ENCODE measurements around the gene LHFPL3.

Gene LHFPL3

DNA sequence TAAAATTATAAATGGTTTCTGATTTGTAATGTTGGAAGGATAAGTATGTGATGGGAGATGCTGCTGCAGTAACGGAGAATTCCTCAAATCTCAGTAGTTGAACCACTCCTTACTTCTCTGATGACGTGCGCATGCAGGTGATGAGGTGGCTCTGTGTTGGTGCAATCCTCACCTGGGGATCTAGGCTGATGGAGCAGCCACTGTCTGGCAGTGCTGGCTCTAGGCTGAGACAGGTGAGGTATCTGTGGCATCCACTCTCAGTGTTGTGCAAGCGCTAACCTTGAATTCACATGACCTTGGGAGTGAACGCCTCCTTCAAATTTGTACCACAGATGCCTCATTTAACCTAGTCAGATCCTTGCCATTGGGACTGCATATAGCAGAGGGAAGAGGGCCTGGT, 35.0 kb downstream of the LHFPL3 start:
- no peak for DNase-seq (ENCODE audit: low read depth)
- TF ChIP-seq, protein P1, sequence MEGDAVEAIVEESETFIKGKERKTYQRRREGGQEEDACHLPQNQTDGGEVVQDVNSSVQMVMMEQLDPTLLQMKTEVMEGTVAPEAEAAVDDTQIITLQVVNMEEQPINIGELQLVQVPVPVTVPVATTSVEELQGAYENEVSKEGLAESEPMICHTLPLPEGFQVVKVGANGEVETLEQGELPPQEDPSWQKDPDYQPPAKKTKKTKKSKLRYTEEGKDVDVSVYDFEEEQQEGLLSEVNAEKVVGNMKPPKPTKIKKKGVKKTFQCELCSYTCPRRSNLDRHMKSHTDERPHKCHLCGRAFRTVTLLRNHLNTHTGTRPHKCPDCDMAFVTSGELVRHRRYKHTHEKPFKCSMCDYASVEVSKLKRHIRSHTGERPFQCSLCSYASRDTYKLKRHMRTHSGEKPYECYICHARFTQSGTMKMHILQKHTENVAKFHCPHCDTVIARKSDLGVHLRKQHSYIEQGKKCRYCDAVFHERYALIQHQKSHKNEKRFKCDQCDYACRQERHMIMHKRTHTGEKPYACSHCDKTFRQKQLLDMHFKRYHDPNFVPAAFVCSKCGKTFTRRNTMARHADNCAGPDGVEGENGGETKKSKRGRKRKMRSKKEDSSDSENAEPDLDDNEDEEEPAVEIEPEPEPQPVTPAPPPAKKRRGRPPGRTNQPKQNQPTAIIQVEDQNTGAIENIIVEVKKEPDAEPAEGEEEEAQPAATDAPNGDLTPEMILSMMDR (conservative IDR thresholded peaks at IDR 0.05; ENCODE audit: low read depth, low read length), result no peak
- no peak overlapping the region for H3K4me3 ChIP-seq (ENCODE audit: low read length)

DNA sequence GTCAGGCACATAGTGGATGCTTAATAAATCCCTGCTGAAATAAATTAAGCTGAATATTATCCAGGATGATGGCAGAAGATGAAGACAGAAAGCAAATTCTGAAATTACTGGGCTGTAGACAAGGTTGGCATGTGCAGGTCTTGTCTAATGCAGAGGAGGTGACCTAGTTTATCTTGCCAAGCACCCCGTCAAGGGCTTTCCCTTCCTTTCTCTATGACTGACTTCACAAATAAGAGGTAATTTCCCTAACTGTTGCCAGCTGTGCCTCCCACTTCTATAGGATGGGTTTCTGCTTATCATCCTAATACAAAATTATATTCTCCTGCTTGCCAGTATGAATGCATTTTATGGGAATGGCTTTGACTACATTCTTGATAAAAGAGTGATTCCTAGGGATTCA, 38.0 kb downstream of the LHFPL3 start:
- no peak overlapping the region for H3K4me3 ChIP-seq (ENCODE audit: low read length)
- DNase-seq (ENCODE audit: low read depth), result no peak
- TF ChIP-seq, protein P1 (conservative IDR thresholded peaks at IDR 0.05; ENCODE audit: low read depth, low read length), result no peak

DNA sequence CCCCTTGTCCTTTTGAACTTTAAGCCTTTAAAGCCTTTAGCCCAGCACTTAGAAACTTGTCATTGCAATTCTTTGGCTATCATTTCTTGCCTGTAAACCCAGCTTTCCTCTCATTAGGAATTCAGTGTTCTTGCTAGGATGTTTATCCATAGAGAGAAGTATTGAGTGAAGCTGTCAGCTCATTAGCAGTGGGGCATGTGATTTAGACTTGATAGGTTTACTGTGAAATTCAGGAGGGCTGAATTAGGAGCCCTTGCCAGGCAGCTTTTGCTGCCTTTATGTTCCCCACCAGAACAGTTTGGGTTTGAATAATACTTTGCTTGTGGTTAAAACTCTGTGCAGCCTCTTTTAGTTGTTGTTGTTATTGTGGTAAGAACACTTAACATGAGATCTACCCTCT, 39.5 kb downstream of the LHFPL3 start:
- DNase-seq (ENCODE audit: low read depth), result peak; percentile 15
- TF ChIP-seq, protein P1 (conservative IDR thresholded peaks at IDR 0.05; ENCODE audit: low read depth, low read length), result no peak

DNA sequence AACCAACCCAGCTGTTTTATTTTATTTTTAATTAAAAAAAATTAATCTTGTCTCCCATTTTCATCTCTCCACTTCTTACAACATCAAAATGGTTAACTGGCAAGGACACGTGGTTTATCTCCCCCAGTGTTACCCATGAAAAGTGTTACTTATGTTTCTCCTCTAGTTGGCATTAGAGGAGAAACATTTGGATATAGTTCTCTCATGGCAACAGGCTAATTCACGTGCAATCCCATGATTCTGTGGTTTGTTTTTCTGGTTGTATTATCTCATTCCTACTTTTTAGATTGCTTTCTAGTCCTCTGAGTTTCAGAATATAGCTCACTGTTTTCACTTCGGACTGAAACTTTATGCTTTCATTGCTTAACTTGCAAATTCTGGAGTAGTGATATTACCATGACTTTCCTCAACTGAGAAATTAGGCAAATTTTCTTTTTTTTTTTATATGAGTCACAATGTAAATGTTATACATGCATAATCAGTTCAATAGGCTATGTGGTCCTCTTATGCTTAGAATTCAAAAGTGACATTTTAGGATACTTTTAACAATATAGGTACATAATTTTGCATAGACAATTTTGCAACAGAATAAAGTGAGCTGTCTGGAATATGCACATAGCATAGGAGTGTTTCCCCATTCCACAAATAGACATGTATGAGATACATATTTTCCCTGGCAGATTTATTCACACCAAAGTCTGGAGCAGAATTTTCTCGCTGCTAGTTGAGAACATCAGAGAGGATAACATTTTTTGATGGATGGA, 43.0 kb downstream of the LHFPL3 start:
- H3K4me3 ChIP-seq (ENCODE audit: low read length), result no peak overlapping the region
- TF ChIP-seq, protein P1 (conservative IDR thresholded peaks at IDR 0.05; ENCODE audit: low read depth, low read length), result no peak
- no peak for DNase-seq (ENCODE audit: low read depth)

More for the DNA sequence above, 39.5 kb downstream of the LHFPL3 start:
- H3K4me3 ChIP-seq (ENCODE audit: low read length), result no peak overlapping the region

DNA sequence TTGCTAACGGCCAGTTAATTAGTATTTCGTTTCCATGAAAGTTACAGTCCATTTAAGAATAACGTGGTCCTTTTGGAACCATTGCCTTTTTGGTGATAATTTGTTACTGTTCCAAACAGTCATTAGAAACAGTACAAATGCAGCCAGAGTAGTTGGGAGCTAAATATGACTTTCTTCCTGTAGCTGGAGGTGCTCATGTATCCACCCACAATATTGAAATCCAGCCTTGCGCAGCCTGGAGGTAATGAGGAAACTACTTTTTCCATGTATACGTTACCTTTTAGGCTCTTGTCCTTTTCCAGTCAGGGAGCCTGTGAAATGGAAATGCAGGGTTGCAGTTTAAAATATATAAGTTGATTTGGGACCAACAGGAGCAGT, 43.6 kb downstream of the LHFPL3 start:
- H3K4me3 ChIP-seq (ENCODE audit: low read length), result no peak overlapping the region
- DNase-seq (ENCODE audit: low read depth), result no peak
- TF ChIP-seq, protein P1 (conservative IDR thresholded peaks at IDR 0.05; ENCODE audit: low read depth, low read length), result no peak

DNA sequence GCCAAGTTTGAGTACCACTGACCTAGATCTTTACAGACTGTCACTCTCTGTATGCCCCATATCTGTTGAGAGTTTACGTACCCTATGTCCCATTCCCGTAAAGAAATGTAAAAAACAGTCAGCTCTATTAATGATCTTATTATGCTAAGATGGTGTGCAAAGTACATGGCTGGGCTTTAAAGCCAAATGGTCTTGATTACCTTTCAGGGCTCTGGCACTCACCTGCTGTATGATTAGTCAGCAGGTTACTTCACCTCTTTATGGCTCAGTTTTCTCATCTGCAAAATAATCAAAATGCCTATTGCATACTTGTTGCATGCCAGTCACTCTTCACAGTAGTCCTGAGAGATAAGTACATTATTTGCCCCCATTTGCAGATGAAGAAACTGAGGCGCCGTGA, 54.2 kb downstream of the LHFPL3 start:
- DNase-seq (ENCODE audit: low read depth), result no peak
- H3K4me3 ChIP-seq (ENCODE audit: low read length), result no peak overlapping the region
- TF ChIP-seq, protein P1 (conservative IDR thresholded peaks at IDR 0.05; ENCODE audit: low read depth, low read length), result no peak

DNA sequence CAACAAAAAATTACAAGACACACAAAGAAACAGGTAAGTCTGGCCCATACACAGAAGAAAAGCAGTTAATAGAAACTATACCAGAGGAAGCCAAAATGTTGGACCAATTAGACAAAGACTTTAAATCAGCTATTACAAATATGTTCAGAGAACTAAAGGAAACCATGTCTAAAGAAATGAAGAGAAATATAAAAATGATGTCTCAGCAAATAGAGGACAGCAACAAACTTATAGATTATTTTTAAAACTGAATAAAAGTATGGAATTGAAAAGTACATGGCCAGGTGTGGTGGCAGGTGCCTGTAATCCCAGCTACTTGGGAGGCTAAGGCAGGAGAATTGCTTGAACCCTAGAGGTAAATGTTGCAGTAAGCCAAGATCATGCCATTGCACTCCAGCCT, 58.5 kb downstream of the LHFPL3 start:
- no peak overlapping the region for H3K4me3 ChIP-seq (ENCODE audit: low read length)
- DNase-seq (ENCODE audit: low read depth), result no peak

More for the DNA sequence above, 58.5 kb downstream of the LHFPL3 start:
- TF ChIP-seq, protein P1 (conservative IDR thresholded peaks at IDR 0.05; ENCODE audit: low read depth, low read length), result no peak

Measured in retinal pigment epithelial cell (primary cell).